K562 (cell line): ENCODE data around the gene SNX18. TPM values are rescaled to one million over a fixed set of nuclear protein-coding genes. Genes with fewer than 3 reads are reported as not detected.

ENCODE experiments used
- ARID3B ChIP-seq: fragments of 250-450 bp; sonication (Bioruptor Pico); IDR thresholded peaks from 2 replicates; pipeline ENCODE4 v1.4.0; 2020; ENCODE audit warnings: borderline replicate concordance
- FOS ChIP-seq: IDR thresholded peaks from 3 replicates; pipeline ENCODE4 v1.6.1; 2011; ENCODE audit not compliant: insufficient read length; ENCODE audit errors: extremely low read depth
- HMGXB4 ChIP-seq: sonication (generic); formaldehyde crosslinking; IDR thresholded peaks from 2 replicates; pipeline ENCODE4 v1.8.1; 2023; ENCODE audit warnings: mild to moderate bottlenecking, missing genetic modification reagents
- KLF13 ChIP-seq: fragments of 450-650 bp; IDR thresholded peaks from 2 replicates; pipeline ENCODE4 v1.6.1; 2016; ENCODE audit warnings: missing genetic modification characterization, low read depth, mild to moderate bottlenecking, missing compliant biosample characterization, moderate library complexity, borderline replicate concordance
- PATZ1 ChIP-seq: fragments of 250-450 bp; sonication (Bioruptor Pico); IDR thresholded peaks from 2 replicates; pipeline ENCODE4 v1.5.0; 2020; ENCODE audit warnings: mild to moderate bottlenecking, borderline replicate concordance
- RBBP5 ChIP-seq: fragments of 200-600 bp; sonication (generic); IDR thresholded peaks from 2 replicates; pipeline ENCODE4 v1.6.1; 2012; ENCODE audit warnings: borderline replicate concordance, mild to moderate bottlenecking, low read length, control low read depth, inconsistent platforms; ENCODE audit not compliant: insufficient read depth, poor library complexity, severe bottlenecking
- RERE ChIP-seq: sonication (generic); formaldehyde crosslinking; IDR thresholded peaks from 2 replicates; pipeline ENCODE4 v1.8.0; 2023; ENCODE audit warnings: missing genetic modification reagents, mild to moderate bottlenecking, borderline replicate concordance
- SLC30A9 ChIP-seq: fragments of 250-450 bp; sonication (Bioruptor Pico); IDR thresholded peaks from 2 replicates; pipeline ENCODE4 v1.8.0; 2022; ENCODE audit warnings: mild to moderate bottlenecking, moderate library complexity
- SMARCC2 ChIP-seq: fragments of 450-650 bp; IDR thresholded peaks from 2 replicates; pipeline ENCODE4 v1.6.1; 2017; ENCODE audit warnings: antibody characterized with exemption, moderate library complexity, mild to moderate bottlenecking, low read depth
- SOX6 ChIP-seq: fragments of 450-650 bp; IDR thresholded peaks from 2 replicates; pipeline ENCODE4 v1.6.1; 2014; ENCODE audit warnings: mild to moderate bottlenecking
- SRSF1 ChIP-seq: fragments of 200-400 bp; formaldehyde crosslinking; IDR thresholded peaks from 2 replicates; pipeline ENCODE4 v1.6.1; 2017; ENCODE audit warnings: mild to moderate bottlenecking, low read depth, low read length, moderate library complexity
- TEAD4 ChIP-seq, 2 experiments: sonication (generic) in 1 of 2; formaldehyde crosslinking in 1 of 2; IDR thresholded peaks; 2 replicates each; pipeline versions ENCODE4 v1.6.1 to v1.8.0; 2012 to 2022; ENCODE audit warnings: borderline replicate concordance in 1 of 2, inconsistent platforms in 1 of 2, low read length in 1 of 2, mild to moderate bottlenecking in 1 of 2, missing genetic modification reagents in 1 of 2
- ZNF445 ChIP-seq: fragments of 250-450 bp; sonication (Bioruptor Pico); IDR thresholded peaks from 2 replicates; pipeline ENCODE4 v1.4.0; 2020; ENCODE audit warnings: low read depth, mild to moderate bottlenecking, moderate library complexity
- ZNF57 ChIP-seq: fragments of 450-650 bp; formaldehyde crosslinking; IDR thresholded peaks from 2 replicates; pipeline ENCODE4 v1.4.0; 2020; ENCODE audit warnings: mild to moderate bottlenecking, moderate library complexity
- ZNF766 ChIP-seq: fragments of 200-800 bp; sonication (Bioruptor generic); conservative IDR thresholded peaks from 2 replicates; pipeline ENCODE4 v1.6.1; 2016; ENCODE audit warnings: missing genetic modification characterization, missing compliant biosample characterization
- ZNF830 ChIP-seq: fragments of 250-450 bp; sonication (Bioruptor Pico); IDR thresholded peaks from 2 replicates; pipeline ENCODE4 v1.5.0; 2021; ENCODE audit warnings: mild to moderate bottlenecking
- polyA plus RNA-seq, 8 experiments: library from polyadenylated mRNA; depleted of rRNA in 4 of 8; stranded (reverse) in 5 of 8; unstranded in 3 of 8; fragments of >200 nt; fragmentation: Nextera tagmentation in 2 of 8; fragmentation: Illumina TruSeq in 1 of 8; extraction: Ambion mirVana in 2 of 8; extraction: Trizol in 1 of 8; gene quantifications; 2 replicates each; pipeline versions ENCODE4 v1.2.1 to v1.2.3, GENCODE V29; 2011 to 2014; ENCODE audit warnings: inconsistent platforms in 1 of 8, missing spikeins in 1 of 8
- total RNA-seq, 7 experiments: library from RNA; depleted of rRNA in 6 of 7; stranded (reverse); fragments of >200 nt in 6 of 7; fragmentation: Illumina TruSeq in 2 of 7; extraction: Trizol in 2 of 7; gene quantifications; 2 replicates each; pipeline versions ENCODE4 v1.2.1 to v1.2.3, GENCODE V29; 2011 to 2021; ENCODE audit warnings: low replicate concordance in 1 of 7

Gene SNX18
- total and polyA plus RNA-seq, 9 of the 15 experiments (the other 6 are each of a cell fraction or from before 2014, with no cell fraction given) = 2.3 to 8.8 (median 6.0) TPM

GRCh38 chr5:54471398-54471797 lies 46.2 kb upstream of the SNX18 start (continued):
- TF ChIP-seq SRSF1 (no peak), PATZ1 (CRISPR knock-in tag) (no peak), ZNF57 (no peak), ARID3B (CRISPR knock-in tag) (no peak), SLC30A9 (CRISPR knock-in tag) (no peak), ZNF830 (CRISPR knock-in tag) (no peak), RBBP5 (no peak), RERE (CRISPR knock-in tag) (no peak), ZNF445 (CRISPR knock-in tag) (no peak), KLF13 (no peak), HMGXB4 (CRISPR knock-in tag) (no peak), TEAD4 (IDR thresholded peaks at IDR 0.05; ENCODE audit: low read length) (no peak), TEAD4 (CRISPR knock-in tag; IDR thresholded peaks at IDR 0.05; ENCODE audit: borderline replicate concordance) (no peak), ZNF766 (CRISPR knock-in tag) (no peak), SOX6 (peak; percentile 72; the same call in 1 of the 2 replicates), FOS (no peak), SMARCC2 (no peak)
